K562 (cell line): ENCODE data around the gene PPT2. TPM values are rescaled to one million over a fixed set of nuclear protein-coding genes. Genes with fewer than 3 reads are reported as not detected.

Source experiments
- CREM ChIP-seq: IDR thresholded peaks from 2 replicates; pipeline ENCODE4 v1.6.1; 2014; ENCODE audit warnings: antibody characterized with exemption, low read depth
- KLF10 ChIP-seq: fragments of 250-450 bp; sonication (Bioruptor Pico); IDR thresholded peaks from 2 replicates; pipeline ENCODE4 v1.6.1; 2021; ENCODE audit warnings: matching md5 sums
- LCOR ChIP-seq: sonication (generic); formaldehyde crosslinking; IDR thresholded peaks from 2 replicates; pipeline ENCODE4 v1.8.0; 2022; ENCODE audit warnings: mild to moderate bottlenecking, missing genetic modification reagents
- MTA1 ChIP-seq: fragments of 450-650 bp; IDR thresholded peaks from 2 replicates; pipeline ENCODE4 v1.6.1; 2017; ENCODE audit warnings: borderline replicate concordance
- NR0B1 ChIP-seq: fragments of 450-650 bp; IDR thresholded peaks from one replicate; pipeline ENCODE4 v1.6.1; 2018; ENCODE audit warnings: mild to moderate bottlenecking, moderate library complexity; ENCODE audit not compliant: partially characterized antibody
- RBM39 ChIP-seq: fragments of 200-400 bp; formaldehyde crosslinking; optimal IDR thresholded peaks from 2 replicates; pipeline ENCODE3; 2018; ENCODE audit warnings: low read depth, low read length
- SMARCE1 ChIP-seq: fragments of 450-650 bp; IDR thresholded peaks from 2 replicates; pipeline ENCODE4 v1.7.1; 2016; ENCODE audit warnings: mild to moderate bottlenecking
- SMC3 ChIP-seq: conservative IDR thresholded peaks from 2 replicates; pipeline ENCODE4 v1.6.1; 2011; ENCODE audit warnings: low read depth, low read length, improper control_type of control experiment; ENCODE audit not compliant: insufficient read depth
- TOE1 ChIP-seq, 2 experiments: fragments of 450-650 bp in 1 of 2; sonication (generic) in 1 of 2; formaldehyde crosslinking in 1 of 2; IDR thresholded peaks; 2 replicates each; pipeline versions ENCODE4 v1.7.1 to v1.8.0; 2016 to 2022; ENCODE audit warnings: borderline replicate concordance in 2 of 2, mild to moderate bottlenecking in 2 of 2, antibody characterized with exemption in 1 of 2, inconsistent platforms in 1 of 2, low read depth in 1 of 2, missing genetic modification reagents in 1 of 2, moderate library complexity in 1 of 2
- ZBTB1 ChIP-seq: sonication (generic); formaldehyde crosslinking; IDR thresholded peaks from 2 replicates; pipeline ENCODE4 v1.8.1; 2023; ENCODE audit warnings: missing genetic modification reagents, low read depth, mild to moderate bottlenecking, borderline replicate concordance
- ZNF143 ChIP-seq: sonication (generic); formaldehyde crosslinking; IDR thresholded peaks from 2 replicates; pipeline ENCODE4 v1.9.0; 2022; ENCODE audit warnings: mild to moderate bottlenecking, missing genetic modification reagents
- ZNF589 ChIP-seq: fragments of 200-800 bp; sonication (Bioruptor generic); IDR thresholded peaks from 2 replicates; pipeline ENCODE4 v1.6.1; 2016; ENCODE audit warnings: low read depth, missing genetic modification characterization, missing compliant biosample characterization
- polyA plus RNA-seq, 8 experiments: library from polyadenylated mRNA; depleted of rRNA in 4 of 8; stranded (reverse) in 5 of 8; unstranded in 3 of 8; fragments of >200 nt; fragmentation: Nextera tagmentation in 2 of 8; fragmentation: Illumina TruSeq in 1 of 8; extraction: Ambion mirVana in 2 of 8; extraction: Trizol in 1 of 8; gene quantifications; 2 replicates each; pipeline versions ENCODE4 v1.2.1 to v1.2.3, GENCODE V29; 2011 to 2014; ENCODE audit warnings: inconsistent platforms in 1 of 8, missing spikeins in 1 of 8
- total RNA-seq, 7 experiments: library from RNA; depleted of rRNA in 6 of 7; stranded (reverse); fragments of >200 nt in 6 of 7; fragmentation: Illumina TruSeq in 2 of 7; extraction: Trizol in 2 of 7; gene quantifications; 2 replicates each; pipeline versions ENCODE4 v1.2.1 to v1.2.3, GENCODE V29; 2011 to 2021; ENCODE audit warnings: low replicate concordance in 1 of 7
- TF ChIP-seq, protein P1 (sequence below): fragments of 450-650 bp; IDR thresholded peaks from 2 replicates; pipeline ENCODE4 v1.6.1; 2018; ENCODE audit warnings: mild to moderate bottlenecking, low read depth; ENCODE audit not compliant: partially characterized antibody
- TF ChIP-seq, protein P2 (sequence below), 2 experiments: fragments of 450-650 bp in 1 of 2; sonication (generic) in 1 of 2; formaldehyde crosslinking in 1 of 2; IDR thresholded peaks; 2 replicates each; pipeline versions ENCODE4 v1.7.1 to v1.9.0; 2016 to 2022; ENCODE audit warnings: inconsistent platforms in 1 of 2, mild to moderate bottlenecking in 1 of 2, missing genetic modification reagents in 1 of 2

The PPT2 gene
- total and polyA plus RNA-seq, 9 of the 15 experiments (the other 6 are each of a cell fraction or from before 2014, with no cell fraction given), result 27.4 to 98.8 (median 69.9) TPM

DNA sequence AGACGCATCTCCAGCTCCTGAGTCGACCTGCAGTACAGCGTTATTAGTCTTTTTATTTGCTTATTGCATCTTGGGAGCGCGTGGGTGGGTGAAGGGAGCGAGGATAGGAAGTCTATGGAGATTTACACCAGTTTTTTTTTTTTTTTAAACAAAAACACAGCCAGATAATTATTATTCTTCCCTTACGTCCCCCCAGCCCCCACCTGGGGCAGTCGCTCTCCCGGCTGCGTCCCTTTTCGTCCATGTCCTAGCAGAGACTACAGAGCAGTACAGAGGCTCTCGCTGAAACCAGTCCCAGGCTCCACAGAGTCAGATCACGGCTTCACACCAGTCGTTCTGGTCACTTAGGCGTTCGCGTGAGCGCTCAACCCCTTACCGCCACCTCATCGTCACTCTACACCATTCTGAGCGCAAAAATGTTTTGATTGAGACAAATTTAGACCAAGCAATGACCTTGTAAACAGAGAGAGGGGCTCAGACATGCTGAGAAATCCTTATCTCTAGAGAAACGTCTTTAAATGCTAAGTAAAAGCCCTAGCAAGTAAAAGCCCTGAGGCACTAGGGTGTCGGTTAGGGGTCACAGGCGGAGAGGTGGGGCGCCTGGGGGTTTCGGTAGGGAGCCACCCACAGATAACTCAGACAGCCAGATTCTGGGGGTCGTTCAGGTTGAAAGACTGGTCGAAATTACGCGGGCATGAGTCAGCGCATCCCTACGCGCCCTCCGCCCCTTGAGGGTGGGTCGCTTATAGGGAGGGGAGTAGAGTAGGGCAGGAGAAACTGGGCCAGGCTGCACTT, 975 bp upstream of the PPT2 start (continued):
- TF ChIP-seq, protein P1, sequence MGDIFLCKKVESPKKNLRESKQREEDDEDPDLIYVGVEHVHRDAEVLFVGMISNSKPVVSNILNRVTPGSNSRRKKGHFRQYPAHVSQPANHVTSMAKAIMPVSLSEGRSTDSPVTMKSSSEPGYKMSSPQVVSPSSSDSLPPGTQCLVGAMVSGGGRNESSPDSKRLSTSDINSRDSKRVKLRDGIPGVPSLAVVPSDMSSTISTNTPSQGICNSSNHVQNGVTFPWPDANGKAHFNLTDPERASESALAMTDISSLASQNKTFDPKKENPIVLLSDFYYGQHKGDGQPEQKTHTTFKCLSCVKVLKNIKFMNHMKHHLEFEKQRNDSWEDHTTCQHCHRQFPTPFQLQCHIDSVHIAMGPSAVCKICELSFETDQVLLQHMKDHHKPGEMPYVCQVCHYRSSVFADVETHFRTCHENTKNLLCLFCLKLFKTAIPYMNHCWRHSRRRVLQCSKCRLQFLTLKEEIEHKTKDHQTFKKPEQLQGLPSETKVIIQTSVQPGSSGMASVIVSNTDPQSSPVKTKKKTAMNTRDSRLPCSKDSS, result no peak
- TF ChIP-seq CREM (0 out of 2 replicates have a peak, but pooled peaks have one; percentile 20), LCOR (no peak), KLF10 (CRISPR knock-in tag) (no peak), ZNF143 (CRISPR knock-in tag) (no peak), ZNF589 (0 out of 2 replicates have a peak, but pooled peaks have one; percentile 2), RBM39 (no peak), SMC3 (no peak), ZBTB1 (CRISPR knock-in tag) (no peak; the same call in 1 of the 2 replicates), SMARCE1 (peak; percentile 14; the same call in 1 of the 2 replicates), MTA1 (no peak), TOE1 (IDR thresholded peaks at IDR 0.05; ENCODE audit: borderline replicate concordance) (no peak), TOE1 (CRISPR knock-in tag; IDR thresholded peaks at IDR 0.05; ENCODE audit: borderline replicate concordance, low read depth) (no peak), NR0B1 (no peak)
- TF ChIP-seq, protein P2, sequence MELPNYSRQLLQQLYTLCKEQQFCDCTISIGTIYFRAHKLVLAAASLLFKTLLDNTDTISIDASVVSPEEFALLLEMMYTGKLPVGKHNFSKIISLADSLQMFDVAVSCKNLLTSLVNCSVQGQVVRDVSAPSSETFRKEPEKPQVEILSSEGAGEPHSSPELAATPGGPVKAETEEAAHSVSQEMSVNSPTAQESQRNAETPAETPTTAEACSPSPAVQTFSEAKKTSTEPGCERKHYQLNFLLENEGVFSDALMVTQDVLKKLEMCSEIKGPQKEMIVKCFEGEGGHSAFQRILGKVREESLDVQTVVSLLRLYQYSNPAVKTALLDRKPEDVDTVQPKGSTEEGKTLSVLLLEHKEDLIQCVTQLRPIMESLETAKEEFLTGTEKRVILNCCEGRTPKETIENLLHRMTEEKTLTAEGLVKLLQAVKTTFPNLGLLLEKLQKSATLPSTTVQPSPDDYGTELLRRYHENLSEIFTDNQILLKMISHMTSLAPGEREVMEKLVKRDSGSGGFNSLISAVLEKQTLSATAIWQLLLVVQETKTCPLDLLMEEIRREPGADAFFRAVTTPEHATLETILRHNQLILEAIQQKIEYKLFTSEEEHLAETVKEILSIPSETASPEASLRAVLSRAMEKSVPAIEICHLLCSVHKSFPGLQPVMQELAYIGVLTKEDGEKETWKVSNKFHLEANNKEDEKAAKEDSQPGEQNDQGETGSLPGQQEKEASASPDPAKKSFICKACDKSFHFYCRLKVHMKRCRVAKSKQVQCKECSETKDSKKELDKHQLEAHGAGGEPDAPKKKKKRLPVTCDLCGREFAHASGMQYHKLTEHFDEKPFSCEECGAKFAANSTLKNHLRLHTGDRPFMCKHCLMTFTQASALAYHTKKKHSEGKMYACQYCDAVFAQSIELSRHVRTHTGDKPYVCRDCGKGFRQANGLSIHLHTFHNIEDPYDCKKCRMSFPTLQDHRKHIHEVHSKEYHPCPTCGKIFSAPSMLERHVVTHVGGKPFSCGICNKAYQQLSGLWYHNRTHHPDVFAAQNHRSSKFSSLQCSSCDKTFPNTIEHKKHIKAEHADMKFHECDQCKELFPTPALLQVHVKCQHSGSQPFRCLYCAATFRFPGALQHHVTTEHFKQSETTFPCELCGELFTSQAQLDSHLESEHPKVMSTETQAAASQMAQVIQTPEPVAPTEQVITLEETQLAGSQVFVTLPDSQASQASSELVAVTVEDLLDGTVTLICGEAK (IDR thresholded peaks at IDR 0.05), result no peak
- TF ChIP-seq, protein P2 (CRISPR knock-in tag; IDR thresholded peaks at IDR 0.05), result no peak
